T follicular helper cell (primary cell): ENCODE data around the gene ZNF500.
"Not testable (repeated sequence)": the region's sequence is repeated elsewhere in the genome, so short reads cannot be mapped to it uniquely, and the experiment has no call there.

Experiments
- DNase-seq: peaks from one replicate; pipeline ENCODE4 v3.0.0-alpha.2; 2020; ENCODE audit warnings: low read depth

The ZNF500 gene

DNA sequence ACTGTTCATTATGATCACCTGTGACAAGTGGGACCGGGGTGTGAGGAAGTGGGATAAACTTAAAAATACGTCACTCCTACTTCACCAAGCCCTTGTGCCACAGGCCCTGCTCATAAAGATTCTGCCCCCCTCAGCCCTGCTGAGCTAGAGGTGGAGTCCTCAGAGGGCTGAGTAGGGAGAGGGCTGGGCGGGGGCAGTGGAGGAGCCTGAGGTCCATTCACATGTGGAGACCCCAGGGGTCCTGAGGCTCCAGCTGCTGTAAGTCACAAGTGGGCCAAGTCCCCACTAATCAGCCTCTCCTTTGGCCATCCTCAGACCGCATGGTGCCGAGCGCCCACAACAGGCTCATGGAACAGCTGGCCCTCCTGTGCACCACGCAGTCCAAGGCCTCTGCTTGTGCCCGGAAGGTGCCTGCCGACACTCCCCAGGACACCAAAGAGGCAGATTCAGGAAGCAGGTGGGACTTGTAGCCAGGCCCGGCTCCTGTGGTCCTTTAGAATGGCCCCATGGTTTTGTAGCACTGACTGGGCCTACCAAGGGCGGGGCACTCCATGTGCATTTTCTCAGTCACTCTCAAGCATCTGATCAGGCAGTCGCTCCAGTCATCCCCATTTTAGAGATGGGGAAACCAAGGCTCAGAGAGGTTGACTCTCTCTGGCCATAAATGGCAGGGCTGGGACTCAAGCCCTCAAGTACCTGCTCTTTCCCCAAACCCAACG lies 22.2 kb downstream of the ZNF500 start:
- DNase-seq: no peak

DNA sequence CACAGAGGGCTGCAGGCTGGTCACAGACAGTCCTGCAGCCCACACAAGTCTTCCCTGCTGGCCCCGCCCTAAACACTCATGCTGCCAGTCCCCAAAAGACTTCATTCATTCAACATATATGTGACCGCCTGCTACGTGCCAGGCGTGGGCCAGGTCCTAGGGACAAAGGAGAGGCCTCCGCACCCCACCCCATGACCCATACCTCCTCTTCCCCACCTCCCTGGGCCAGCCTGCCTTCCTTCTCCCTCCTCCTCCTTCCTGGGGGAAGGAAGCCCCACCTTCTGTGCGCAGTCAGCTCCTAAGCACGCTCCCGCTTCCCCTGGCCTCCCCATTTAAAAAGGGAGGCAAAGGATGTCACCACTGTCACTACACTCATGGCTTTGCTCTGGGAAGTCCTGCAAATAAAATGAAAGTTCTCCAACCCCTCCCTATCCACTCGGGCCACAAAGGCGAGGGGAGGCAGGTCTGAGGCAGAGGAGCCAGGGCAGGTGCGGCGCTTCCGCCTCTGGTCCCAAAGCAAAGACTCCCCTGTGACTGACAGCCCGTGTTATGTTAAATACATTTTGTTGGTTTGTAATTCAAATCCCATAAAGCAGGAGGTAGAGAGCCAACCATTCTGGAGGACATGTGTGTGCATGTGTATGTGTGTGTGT lies 23.6 kb downstream of the ZNF500 start:
- no peak for DNase-seq

DNA sequence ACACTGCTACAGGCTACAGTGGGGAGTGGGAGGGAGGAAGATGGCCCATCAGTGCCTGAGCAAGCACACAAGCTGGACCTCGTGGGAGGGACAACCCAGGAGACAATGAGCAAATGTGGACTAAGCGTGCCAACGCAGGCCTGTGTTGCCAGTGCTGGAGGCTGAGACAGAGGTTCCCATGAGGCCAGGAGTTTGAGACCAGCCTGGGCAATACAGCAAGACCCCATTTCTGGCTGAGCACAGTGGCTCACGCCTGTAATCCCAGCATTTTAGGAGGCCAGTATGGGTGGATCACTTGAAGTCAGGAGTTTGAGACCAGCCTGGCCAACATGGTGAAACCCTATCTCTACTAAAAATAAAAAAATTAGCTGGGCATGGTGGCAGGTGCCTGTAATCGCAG lies 28.6 kb downstream of the ZNF500 start:
- not testable (repeated sequence) for DNase-seq

DNA sequence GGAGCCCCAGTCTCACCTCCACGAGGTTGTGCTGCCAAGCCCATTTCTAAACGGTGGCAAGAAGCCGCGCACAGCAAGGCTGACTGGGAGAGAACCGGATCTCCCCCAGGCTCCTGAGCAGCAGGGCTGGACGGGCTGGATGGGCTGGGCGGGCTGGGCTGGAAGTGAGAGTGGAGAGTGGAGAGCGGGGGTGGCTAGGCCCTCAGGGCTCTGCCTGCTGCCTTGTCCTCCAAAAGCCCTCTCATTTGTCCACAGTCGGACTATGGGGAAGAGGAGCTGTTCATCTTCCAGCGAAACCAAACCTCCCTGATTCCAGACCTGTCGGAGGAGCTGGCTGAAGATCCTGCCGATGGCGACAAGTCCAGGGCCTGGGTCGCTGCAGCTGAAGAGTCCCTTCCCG lies 29.4 kb downstream of the ZNF500 start:
- DNase-seq: no peak

DNA sequence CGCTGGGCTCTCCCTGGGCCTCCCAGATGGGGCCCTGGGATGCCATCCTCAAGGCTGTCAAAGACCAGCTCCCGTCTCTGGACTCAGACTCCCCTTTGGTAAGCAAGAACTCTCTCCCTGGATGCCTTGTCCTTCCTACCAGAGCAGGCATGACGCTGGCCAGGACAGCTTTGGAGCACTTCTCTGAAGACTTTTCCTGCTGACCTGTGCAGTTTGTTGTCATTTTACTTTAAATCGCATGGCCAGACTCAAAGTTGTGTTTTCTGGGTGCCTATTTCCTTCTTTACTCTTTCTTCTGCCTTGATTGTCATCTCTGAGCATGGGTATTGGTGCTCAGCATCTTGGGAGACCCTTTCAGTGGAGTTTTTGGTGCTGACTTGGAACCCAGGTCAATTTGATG lies 30.4 kb downstream of the ZNF500 start:
- DNase-seq: no peak

DNA sequence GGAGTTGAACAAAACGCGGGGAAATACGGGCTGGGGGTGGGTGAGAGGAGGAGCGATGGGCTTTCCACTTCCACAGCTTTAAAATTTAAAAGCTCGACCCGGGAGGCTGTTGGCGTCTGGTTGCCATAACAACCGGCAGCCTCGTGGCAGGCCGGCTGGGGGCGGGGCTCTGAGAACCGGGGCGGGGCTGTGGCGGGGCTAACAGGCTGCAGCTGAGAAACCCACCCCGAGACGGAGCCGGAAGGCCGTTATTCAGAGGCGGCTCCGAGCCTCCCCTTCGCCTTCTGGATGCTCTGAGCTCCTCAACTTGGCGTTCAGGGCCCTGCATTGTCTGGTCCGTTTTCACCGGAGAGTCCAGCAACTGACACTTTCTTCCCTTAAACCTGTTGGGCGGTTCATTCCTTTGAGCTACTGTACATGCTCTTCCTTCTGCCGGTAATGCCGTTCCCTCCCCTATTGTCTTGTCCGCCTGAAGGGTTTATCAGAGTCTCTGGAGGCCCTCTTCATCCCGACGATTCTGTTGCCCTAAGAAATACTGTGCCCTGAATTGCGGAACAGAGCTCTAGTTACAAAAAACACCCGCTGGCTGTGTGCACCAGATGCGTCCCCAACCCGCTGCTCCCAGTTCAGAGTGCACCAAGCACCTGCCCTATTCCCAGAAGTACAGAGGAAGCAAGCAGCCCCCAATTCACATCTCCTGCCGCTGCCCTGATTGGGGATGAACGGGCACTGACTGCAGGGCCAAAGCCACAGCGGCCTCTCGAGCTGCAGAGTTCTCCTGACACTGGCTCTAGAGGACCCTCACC lies 32.0 kb downstream of the ZNF500 start:
- DNase-seq: peak; percentile 93

DNA sequence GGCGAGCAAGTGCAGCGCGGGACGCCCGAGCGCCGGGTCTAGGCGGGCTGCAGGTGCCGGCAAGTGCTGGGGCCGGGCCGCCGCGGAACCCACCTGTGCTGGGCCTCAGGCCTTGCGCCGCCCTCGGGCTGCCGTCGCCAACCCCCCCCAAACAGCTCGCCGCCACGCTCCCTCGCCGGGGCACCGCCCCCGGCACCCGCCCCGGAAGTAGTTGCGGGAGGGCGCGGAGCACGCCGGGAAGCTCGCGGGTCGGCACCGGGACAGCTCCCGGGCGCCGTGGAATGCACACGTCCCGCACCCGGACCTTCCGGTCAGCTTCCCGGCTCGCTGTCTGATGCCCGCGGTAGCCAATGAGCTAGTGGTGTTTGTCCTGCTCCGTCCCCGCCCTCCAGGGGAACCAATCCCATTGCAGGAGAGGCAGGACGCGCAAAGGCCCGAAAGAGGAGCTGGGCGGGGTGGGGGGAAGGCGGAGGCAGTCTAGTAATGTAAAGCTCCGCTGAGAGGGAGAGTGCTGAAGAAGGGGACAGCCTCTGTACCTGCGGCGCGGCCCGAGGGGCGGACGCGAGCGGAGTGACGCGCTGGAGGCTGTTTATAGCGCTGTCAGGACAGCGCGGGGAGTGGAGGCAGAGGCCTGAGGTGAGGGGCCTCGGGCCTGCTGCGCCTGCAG lies 32.8 kb downstream of the ZNF500 start, which contains the start of the genes ANKS3 and DNAAF8:
Gene ANKS3 (minus strand): TSS at position 209 of the 667 bp plus-strand sequence. CDS start 4,122 bp downstream, outside the sequence.
Gene DNAAF8 (plus strand): TSS at position 475 of the 667 bp plus-strand sequence. CDS start 1,978 bp downstream, outside the sequence.
- peak; percentile 69 for DNase-seq

DNA sequence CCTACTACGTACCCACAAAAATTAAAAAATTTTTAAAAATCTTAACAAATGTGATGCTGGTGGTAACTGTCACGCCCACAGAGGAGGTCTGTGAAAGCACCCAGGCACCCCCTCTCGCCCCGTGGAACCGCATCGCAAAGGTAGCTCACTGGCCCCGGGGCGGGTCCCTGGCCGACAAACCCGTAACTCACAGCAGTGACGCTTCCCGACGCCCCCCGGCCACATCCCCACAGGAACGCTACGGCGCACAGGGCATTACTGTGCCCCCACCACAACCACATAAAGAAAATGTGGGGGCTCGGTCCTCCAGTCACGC lies 33.3 kb downstream of the ZNF500 start:
- DNase-seq: peak; percentile 3

DNA sequence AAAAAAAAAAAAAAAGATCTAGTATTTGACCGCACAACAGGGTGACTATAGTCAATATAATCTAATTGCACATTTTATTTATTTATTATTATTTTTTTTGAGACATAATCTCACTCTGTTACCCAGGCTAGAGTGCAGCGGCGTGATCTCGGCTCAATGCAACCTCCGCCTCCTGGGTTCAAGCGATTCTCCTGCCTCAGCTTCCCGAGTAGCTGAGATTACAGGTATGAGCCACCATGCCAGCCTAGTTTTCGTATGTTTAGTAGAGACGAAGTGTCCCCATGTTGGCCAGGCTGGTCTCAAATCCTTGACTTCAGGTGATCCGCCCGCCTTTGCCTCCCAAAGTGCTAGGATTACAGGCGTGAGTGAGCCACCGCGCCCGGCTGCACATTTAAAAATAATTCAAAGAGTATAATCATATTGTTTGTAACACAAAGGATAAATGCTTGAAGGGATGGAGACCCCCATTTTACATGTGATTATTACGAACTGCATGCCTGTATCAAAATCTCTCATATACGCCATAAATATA lies 33.7 kb downstream of the ZNF500 start:
- DNase-seq: no peak

DNA sequence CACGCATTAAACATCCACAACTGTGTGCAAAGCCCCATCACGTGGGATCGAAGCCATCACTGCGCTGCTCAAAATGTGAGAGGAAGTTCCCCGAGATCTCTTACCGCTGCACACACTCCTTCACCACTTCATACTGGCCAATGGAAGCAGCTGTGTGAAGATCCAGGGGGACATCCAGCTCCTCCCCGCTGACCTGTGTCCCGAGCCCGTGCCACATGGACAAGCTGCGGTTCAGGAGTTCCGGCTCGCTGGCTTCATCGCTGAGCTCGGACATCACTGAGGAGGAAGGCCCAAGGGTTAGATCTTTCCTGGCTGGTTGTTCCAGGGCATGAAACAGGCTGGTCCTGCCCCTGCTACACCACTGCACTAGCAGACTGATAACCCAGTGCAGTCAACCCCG lies 37.1 kb downstream of the ZNF500 start:
- DNase-seq: no peak

DNA sequence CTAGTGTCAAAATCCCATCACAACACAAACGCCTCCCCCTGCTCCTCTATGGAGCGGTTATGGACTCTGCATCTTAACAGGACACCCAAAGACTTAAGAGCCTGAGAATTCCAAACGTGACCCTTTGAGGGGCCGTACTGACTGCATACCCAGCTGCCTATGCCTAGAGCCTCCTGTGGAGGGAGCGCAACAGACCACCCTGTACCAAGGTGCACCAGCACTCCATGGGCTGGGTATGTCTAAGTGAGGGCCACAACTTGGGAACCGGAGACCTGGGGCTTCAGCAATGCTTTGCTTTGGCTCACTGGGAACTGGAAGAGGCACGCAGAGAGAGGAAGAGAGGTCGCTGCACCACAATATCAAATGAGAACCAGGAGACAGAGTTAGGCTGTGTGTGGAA lies 38.3 kb downstream of the ZNF500 start:
- no peak for DNase-seq

DNA sequence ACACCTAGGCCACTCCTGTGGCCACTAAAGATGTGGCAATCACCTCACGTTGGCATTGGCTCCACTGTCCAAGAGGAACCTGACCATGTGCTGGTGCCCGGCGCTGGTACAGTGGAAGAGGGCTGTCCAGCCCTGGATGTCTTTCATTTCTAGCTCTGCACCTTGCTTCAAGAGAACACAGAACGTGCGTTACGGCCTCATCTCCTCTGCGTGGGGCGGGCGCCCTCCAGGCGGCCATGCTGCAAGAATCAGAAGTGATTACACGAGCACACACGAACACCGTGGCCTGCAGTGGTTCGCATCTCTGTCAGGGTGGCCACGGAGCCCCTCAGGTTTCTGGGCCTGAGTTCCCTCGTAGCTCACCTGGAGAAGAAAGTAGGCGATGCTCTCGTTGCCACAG lies 40.3 kb downstream of the ZNF500 start:
- DNase-seq: no peak

DNA sequence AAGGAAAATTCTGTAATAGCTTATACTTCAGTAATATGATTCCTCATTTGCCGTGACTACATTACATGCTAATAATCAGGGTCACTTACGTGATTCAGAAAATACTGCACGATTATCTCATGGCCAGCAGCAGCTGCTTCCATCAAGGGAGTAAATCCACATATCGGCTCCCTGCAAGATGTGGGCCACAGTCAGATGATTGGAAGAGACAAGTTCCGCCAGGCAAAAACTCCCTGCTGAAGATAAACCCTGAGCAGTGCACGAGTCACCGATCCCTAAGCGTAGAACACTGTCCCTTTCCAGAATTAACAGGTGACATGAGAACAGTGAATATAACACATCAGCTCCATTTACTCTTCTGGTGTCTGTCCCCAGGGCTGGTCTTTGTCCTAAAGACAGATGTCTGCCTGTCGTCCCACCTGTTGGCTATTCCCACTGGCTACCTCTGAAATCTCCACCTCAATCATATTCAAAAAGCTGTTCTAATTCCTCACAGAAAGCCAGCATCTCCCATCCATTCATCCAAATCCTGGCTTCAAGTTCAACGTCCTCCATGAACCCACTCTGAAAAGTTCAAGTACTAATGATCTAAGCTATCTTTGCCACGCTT lies 42.2 kb downstream of the ZNF500 start:
- DNase-seq: no peak

DNA sequence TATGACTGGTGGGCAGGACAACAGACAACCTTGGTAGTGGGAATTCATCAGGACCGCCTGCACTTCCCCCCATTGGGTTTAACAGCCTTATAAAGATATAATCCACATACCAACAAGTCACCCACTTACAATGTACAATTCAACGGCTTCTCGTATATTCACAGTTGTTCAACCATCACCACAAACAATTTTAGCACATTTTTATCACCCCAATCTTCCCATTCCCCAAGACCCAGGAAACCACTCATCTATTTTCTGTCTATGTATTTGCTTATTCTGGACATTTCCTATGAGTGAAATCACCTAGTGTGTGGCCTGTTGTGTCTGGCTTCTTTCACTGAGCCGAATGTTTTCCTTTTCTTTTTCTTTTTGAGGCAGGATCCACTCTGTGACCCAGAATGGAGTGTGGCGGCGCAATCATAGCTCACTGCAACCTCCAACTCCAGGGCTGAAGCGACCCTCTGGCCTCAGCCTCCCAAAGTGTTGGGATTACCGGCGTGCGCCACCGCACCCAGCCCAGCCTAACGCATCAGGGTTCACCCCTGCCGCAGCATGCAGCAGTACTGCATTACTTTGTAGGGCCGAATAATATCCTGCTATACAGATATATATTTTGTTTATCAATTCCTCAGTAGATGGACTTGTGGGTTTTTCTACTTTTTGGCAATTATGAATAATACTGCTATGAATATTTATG lies 43.7 kb downstream of the ZNF500 start:
- DNase-seq: no peak

DNA sequence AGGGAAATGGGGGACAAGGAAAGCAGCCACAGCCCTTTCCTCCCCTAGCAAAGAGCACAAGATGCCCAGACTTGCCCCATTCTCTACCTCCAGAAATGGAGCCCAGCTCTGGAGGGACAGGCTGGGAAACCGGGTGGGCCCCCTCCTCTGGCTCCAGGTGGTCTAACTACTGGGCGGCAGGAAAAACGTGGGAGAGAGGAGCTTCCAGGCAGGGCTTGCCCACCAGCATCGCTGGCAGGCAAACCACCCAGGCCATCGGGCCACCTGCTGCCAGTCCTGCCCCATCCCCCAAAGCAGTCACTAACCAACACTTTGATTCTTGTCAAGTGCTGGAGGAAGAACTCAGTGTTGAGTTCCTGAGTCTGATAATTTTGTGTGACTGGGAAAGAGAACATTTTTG lies 48.5 kb downstream of the ZNF500 start:
- DNase-seq: no peak

DNA sequence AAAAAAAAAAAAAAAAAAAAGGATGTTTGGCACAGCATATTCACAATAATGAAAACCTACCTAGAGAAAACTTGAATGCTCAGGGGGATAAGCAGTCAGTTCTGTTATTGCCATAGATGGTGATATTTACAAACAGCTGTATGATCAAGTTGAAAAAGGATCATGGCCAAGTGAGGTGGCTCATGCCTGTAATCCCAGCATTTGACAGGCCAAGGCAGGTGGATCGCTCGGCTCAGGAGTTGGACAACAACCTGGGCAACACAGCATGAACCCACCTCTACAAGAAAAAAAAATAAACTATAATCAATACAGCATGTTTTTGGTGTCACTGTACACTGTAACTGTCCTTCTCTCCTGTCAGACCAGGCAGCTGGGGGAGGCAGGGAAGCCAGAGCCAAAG lies 52.0 kb downstream of the ZNF500 start:
- DNase-seq: no peak

DNA sequence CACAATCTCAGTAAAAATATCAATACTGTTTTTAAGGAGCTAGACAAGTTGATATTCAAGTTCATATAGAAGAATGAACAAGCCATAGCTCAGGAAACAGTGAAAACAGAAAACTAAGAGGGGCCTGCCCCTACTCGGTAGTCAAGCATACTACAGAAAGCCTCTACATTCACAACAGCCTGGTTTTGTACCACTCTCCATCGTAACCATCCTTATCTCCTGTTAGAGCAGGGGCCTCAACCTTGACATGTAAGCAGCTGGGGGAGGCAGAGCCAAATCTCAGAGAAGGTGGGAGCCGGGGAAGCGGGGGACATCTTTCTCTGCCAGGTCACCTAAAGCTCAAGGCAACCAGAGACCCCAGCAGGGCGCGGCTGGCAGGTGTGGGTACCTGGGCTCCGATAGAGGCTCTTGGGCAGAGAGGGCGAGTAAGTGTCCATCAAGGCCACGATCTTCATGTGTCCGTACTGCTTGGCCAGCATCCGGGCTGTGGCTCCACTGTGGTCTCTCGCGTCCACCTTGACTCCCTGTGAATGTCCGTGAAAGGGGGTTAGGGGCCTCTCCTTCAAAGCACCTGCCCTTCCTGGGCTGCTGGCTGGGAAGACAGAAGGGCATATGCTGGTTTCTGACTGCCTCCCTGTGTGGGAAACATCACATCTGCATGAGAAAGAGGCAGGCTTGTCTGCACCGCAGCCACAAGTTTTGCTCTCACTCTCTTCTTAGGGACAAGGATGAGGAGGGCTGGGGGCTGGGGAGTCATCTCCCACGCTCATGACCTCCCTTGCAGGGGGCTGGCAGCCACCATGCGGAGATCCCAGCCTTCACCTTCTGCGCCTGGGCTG lies 53.1 kb downstream of the ZNF500 start:
- no peak for DNase-seq

DNA sequence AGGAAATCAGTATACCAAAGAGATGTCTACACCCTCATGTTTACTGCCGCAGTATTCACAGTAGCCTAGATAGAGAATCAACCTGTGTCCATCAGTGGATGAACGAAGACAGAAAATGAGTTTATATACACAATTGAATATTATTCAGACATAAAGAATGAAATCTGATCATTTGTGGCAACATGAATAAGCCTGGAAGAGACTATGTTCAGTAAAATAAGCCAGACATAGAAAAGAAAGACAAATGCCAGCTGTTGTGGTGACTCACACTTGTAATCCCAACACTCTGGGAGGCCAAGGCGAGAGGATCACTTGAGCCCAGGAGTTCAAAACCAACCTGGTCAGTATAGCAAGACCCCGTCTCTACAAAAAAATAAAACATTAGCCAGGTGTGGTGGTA lies 57.5 kb downstream of the ZNF500 start:
- DNase-seq: no peak

DNA sequence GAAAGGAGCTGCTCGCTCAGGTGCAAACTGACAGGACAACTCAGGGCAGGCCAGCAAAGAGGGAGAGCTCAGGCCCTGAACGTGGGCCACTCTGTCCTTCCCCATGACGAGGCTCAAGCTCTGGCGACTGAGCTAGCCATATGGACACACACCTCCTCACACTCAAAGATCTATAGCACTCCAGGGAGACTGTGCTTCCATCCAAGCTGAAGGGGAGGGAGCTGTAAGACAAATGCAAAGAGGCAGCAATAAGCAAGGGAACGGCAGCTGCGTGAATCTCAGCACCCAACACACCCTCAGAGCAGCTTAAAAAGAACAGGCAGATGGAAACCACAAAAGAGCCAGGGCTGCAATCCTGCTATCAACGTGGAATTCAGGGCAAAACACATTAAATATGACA lies 60.1 kb downstream of the ZNF500 start:
- no peak for DNase-seq

DNA sequence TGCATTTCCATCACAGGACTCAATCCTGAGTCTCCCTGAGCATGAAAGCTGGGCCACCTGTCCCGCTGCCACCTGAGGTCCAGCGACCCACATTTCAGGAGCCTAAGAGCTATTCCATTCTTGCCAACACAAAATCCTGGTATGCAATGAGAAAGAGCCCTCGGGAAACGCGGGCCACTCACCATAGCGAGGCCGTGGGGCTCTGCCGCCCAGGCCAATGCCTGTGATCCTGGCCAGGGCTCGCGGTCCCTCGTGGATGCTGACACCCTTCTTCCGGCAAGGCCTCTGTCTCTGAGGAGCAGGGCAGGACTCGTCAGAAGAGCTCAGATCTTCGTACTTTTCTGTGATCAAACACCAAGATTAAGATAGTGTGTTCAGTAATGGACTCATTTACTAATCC lies 62.0 kb downstream of the ZNF500 start:
- no peak for DNase-seq
